ENCODE data around the gene OCRL.

- TF ChIP-seq CTCF (conservative IDR thresholded peaks at IDR 0.05; ENCODE audit: low read depth, low read length): no peak
- TF ChIP-seq EZH2phosphoT487 (IDR thresholded peaks at IDR 0.05; ENCODE audit: borderline replicate concordance, low read length): no peak
These were observed 74.6 kb downstream of the OCRL start for GRCh38 chrX:129614481-129615255.
